ENCODE results near the gene CLMN.

GRCh38 chr14:95217391-95217900 lies 102.3 kb downstream of the CLMN start:
- TF ChIP-seq CTCF (IDR thresholded peaks at IDR 0.05) (no peak), POLR2A (IDR thresholded peaks at IDR 0.05) (no peak), POLR2AphosphoS5 (IDR thresholded peaks at IDR 0.05) (no peak)

Data from prostate gland (tissue), 2 donors.